ENCODE results near the gene SPOCK1. TPM values are rescaled to one million over a fixed set of nuclear protein-coding genes. Genes with fewer than 3 reads are reported as not detected.
A peak's percentile ranks its signal among the peaks of the same experiment; 100 is the strongest.
"Not testable (repeated sequence)": the region's sequence is repeated elsewhere in the genome, so short reads cannot be mapped to it uniquely, and the experiment has no call there.

The SPOCK1 gene
- total RNA-seq (2021) (23.9 and 31.8 TPM in 2 replicates), Bru-seq, nascent RNA (percentile 37 among the genes with signal in this experiment), BruChase-seq, experiment 1, labeled RNA remaining after a 2-hour chase (percentile 38 among the genes with signal in this experiment), BruChase-seq, experiment 2, labeled RNA remaining after a 6-hour chase (percentile 35 among the genes with signal in this experiment)
- long read RNA-seq, full-length matches to known transcripts, result 4 of 9 reads
- long read RNA-seq, partial matches to known transcripts, result 0 of 9 reads
- long read RNA-seq, other reads (novel, unspliced or antisense), result 5 of 9 reads

- Histone ChIP-seq H3K27ac (no peak within 1 kb of the TSS), H3K4me2 (peak within 1 kb of the TSS; percentile 78), H3K36me3 (ENCODE audit: low read depth) (no peaks in the 10 kb centered on the region), H3K79me2 (ENCODE audit: low read depth) (no peaks in the 10 kb centered on the region), H2AFZ (peak within 1 kb of the TSS; percentile 57; the same call in 1 of the 2 replicates), H3K4me3 (peak within 1 kb of the TSS; percentile 48; the same call in 1 of the 2 replicates), H3K9me2 (ENCODE audit: insufficient read depth) (no peaks in the 10 kb centered on the region), H3K27me3 (ENCODE audit: insufficient read depth, low read depth) (no peaks in the 10 kb centered on the region), H4K20me1 (ENCODE audit: insufficient read depth) (no peaks in the 10 kb centered on the region), H3K4me1 (replicated peaks; ENCODE audit: insufficient read depth) (no peaks in the 10 kb centered on the region), H3F3A (ENCODE audit: insufficient read depth, low read depth) (no peaks in the 10 kb centered on the region), H3K9me3 (ENCODE audit: insufficient read depth, low read depth) (no peaks in the 10 kb centered on the region)
- intact Hi-C loops (cut with micrococcal nuclease; ENCODE audit: unreplicated experiment), result loop anchor here (1.0 to 5.0 kb wide), 5 partner anchors 127 to 697 kb away; no protein-coding TSS in a partner anchor
- ChIA-PET POLR2A (ENCODE audit: unreplicated experiment) (no interaction called here), CTCF (interaction anchor here (0.7 to 0.8 kb wide), 2 partner anchors 179 to 274 kb away, joined by 3 to 6 read pairs; no protein-coding TSS in a partner anchor)
- DNase-seq, result peak; percentile 46 to 81
- BruUV-seq (replicated peaks), result no TSS peak
- TF ChIP-seq, protein P1, sequence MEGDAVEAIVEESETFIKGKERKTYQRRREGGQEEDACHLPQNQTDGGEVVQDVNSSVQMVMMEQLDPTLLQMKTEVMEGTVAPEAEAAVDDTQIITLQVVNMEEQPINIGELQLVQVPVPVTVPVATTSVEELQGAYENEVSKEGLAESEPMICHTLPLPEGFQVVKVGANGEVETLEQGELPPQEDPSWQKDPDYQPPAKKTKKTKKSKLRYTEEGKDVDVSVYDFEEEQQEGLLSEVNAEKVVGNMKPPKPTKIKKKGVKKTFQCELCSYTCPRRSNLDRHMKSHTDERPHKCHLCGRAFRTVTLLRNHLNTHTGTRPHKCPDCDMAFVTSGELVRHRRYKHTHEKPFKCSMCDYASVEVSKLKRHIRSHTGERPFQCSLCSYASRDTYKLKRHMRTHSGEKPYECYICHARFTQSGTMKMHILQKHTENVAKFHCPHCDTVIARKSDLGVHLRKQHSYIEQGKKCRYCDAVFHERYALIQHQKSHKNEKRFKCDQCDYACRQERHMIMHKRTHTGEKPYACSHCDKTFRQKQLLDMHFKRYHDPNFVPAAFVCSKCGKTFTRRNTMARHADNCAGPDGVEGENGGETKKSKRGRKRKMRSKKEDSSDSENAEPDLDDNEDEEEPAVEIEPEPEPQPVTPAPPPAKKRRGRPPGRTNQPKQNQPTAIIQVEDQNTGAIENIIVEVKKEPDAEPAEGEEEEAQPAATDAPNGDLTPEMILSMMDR (conservative IDR thresholded peaks at IDR 0.05), result peak; percentile 47; the same call in 1 of the 2 replicates
- no peak for TF ChIP-seq EZH2 (IDR thresholded peaks at IDR 0.05; ENCODE audit: low read depth)
These were observed at the start of gene SPOCK1 for GRCh38 chr5:137498736-137499505. TSS of gene SPOCK1 (minus strand) at chr5:137499326.

- no peak overlapping the region for H2AFZ ChIP-seq
- no peak overlapping the region for H3K27ac ChIP-seq
- no peak for TF ChIP-seq EZH2 (IDR thresholded peaks at IDR 0.05; ENCODE audit: low read depth)
- TF ChIP-seq, protein P1 (conservative IDR thresholded peaks at IDR 0.05), result no peak
- peaks cover 26% of the 10 kb centered on the region for H3K27me3 ChIP-seq (ENCODE audit: insufficient read depth, low read depth)
- no TSS peak for BruUV-seq (replicated peaks)
- no peaks in the 10 kb centered on the region for H3K9me3 ChIP-seq (ENCODE audit: insufficient read depth, low read depth)
- H3K4me3 ChIP-seq, result no peak overlapping the region
- ChIA-PET POLR2A (ENCODE audit: unreplicated experiment) (no interaction called here), CTCF (no interaction called here)
- H3K79me2 ChIP-seq (ENCODE audit: low read depth), result no peaks in the 10 kb centered on the region
- intact Hi-C loops (cut with micrococcal nuclease; ENCODE audit: unreplicated experiment), result no loop called here
- no peaks in the 10 kb centered on the region for H4K20me1 ChIP-seq (ENCODE audit: insufficient read depth)
- no peaks in the 10 kb centered on the region for H3K36me3 ChIP-seq (ENCODE audit: low read depth)
- H3K4me1 ChIP-seq (replicated peaks; ENCODE audit: insufficient read depth), result no peaks in the 10 kb centered on the region
- no peaks in the 10 kb centered on the region for H3F3A ChIP-seq (ENCODE audit: insufficient read depth, low read depth)
- DNase-seq, result no peak
- H3K9me2 ChIP-seq (ENCODE audit: insufficient read depth), result no peaks in the 10 kb centered on the region
- no peak overlapping the region for H3K4me2 ChIP-seq
These were observed 46.8 kb upstream of the SPOCK1 start for GRCh38 chr5:137545956-137546355.

- DNase-seq; POLR2A ChIA-PET (ENCODE audit: unreplicated experiment); H3K36me3 ChIP-seq (ENCODE audit: low read depth); H3K4me2 ChIP-seq; H3K27me3 ChIP-seq (ENCODE audit: insufficient read depth, low read depth); H2AFZ ChIP-seq; H3K79me2 ChIP-seq (ENCODE audit: low read depth); H3K27ac ChIP-seq; H3K4me1 ChIP-seq (replicated peaks; ENCODE audit: insufficient read depth); BruUV-seq (replicated peaks); H3K9me3 ChIP-seq (ENCODE audit: insufficient read depth, low read depth); intact Hi-C loops (cut with micrococcal nuclease; ENCODE audit: unreplicated experiment); H3K4me3 ChIP-seq; H4K20me1 ChIP-seq (ENCODE audit: insufficient read depth); H3F3A ChIP-seq (ENCODE audit: insufficient read depth, low read depth); H3K9me2 ChIP-seq (ENCODE audit: insufficient read depth): not testable (repeated sequence)
- CTCF ChIA-PET, result interaction anchor here (0.6 kb wide), 1 partner anchor 1117 kb away, joined by 3 read pairs; no protein-coding TSS in a partner anchor
These were observed 36.3 kb upstream of the SPOCK1 start for GRCh38 chr5:137535449-137535848.

Data from PC-9 (cell line).